ENCODE measurements around the gene NTSR2.

DNA sequence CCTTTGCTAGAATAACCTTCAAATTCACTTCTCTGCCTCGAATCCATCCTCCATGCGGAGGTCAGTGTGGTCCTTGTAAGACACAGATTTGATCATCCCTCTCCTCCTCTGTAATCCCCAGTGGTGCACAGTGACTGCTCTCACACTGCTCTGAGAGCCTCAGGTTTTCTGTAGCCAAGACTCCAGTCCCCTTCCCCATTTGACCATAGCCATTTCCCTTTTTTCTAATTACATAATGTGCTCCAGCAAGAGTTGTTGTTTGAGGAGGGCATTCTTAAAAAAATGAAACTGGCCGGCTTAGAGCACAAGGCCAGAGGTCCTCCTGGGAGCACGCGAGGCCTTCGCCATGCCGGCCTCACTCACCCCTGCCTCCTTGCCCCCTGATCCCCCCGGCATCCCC lies 41.8 kb upstream of the NTSR2 start:
- no peak for TF ChIP-seq POLR2AphosphoS5 (IDR thresholded peaks at IDR 0.05)
- TF ChIP-seq POLR2A (IDR thresholded peaks at IDR 0.05): no peak
- TF ChIP-seq, protein P1, sequence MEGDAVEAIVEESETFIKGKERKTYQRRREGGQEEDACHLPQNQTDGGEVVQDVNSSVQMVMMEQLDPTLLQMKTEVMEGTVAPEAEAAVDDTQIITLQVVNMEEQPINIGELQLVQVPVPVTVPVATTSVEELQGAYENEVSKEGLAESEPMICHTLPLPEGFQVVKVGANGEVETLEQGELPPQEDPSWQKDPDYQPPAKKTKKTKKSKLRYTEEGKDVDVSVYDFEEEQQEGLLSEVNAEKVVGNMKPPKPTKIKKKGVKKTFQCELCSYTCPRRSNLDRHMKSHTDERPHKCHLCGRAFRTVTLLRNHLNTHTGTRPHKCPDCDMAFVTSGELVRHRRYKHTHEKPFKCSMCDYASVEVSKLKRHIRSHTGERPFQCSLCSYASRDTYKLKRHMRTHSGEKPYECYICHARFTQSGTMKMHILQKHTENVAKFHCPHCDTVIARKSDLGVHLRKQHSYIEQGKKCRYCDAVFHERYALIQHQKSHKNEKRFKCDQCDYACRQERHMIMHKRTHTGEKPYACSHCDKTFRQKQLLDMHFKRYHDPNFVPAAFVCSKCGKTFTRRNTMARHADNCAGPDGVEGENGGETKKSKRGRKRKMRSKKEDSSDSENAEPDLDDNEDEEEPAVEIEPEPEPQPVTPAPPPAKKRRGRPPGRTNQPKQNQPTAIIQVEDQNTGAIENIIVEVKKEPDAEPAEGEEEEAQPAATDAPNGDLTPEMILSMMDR (IDR thresholded peaks at IDR 0.05): no peak
- no peak for TF ChIP-seq EP300 (IDR thresholded peaks at IDR 0.05; ENCODE audit: low read depth)

All from transverse colon (tissue), 4 donors.